H7 (cell line): ENCODE data around the gene KLHL24. TPM values are rescaled to one million over a fixed set of nuclear protein-coding genes. Genes with fewer than 3 reads are reported as not detected.

Source experiments
- DNase-seq: peaks from one replicate; pipeline ENCODE4 v3.0.0; 2012
- H3K27me3 ChIP-seq: 2 replicates; pipeline ENCODE4 v1.6.0; 2011; ENCODE audit warnings: mild to moderate bottlenecking, low read length; ENCODE audit not compliant: control insufficient read depth, insufficient read depth
- H3K36me3 ChIP-seq: replicated peaks from 2 replicates; pipeline ENCODE4 v1.5.1; 2011; ENCODE audit warnings: low read length; ENCODE audit not compliant: control insufficient read depth, insufficient read depth
- H3K4me3 ChIP-seq: 2 replicates; pipeline ENCODE4 v1.5.1; 2011; ENCODE audit warnings: low read depth, mild to moderate bottlenecking, control low read depth, low read length, moderate library complexity; ENCODE audit not compliant: insufficient read depth
- total RNA-seq: library from RNA; depleted of rRNA; stranded (reverse); fragments of >200 nt; shearing (Covaris generic); gene quantifications from 2 replicates; pipeline ENCODE4 v1.2.3, GENCODE V29; 2014; rRNA removed

The KLHL24 gene
- total RNA-seq, 1 experiment from 2014 or later = 27.9 TPM

GRCh38 chr3:183731611-183732010, 96.2 kb downstream of the KLHL24 start:
- no peak overlapping the region for H3K4me3 ChIP-seq
- no peaks in the 10 kb centered on the region for H3K27me3 ChIP-seq
- DNase-seq = no peak
- peaks cover 21% of the 10 kb centered on the region for H3K36me3 ChIP-seq

DNA sequence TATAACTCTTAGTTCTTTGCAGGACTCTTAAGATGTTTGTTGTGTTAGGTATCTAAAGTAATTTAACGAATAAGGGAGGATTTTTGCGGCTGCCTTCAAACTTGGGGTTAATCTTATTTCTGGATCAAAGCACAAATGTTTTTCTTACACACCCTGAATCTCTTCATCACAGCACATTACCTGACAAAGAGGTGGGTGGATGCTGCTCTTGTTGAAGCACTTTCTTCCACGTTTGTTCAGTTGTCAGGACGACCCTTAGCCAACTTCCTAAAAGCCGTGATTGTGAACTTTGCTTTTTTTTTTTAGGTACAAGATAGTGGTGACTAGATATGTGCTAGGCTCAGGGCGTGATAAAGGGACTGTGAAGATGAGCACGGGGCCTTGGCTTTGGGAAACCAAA, 98.1 kb downstream of the KLHL24 start:
- Histone ChIP-seq H3K27me3 (no peaks in the 10 kb centered on the region), H3K36me3 (peaks cover 13% of the 10 kb centered on the region), H3K4me3 (no peak overlapping the region)
- DNase-seq = no peak

Other genes starting within 250 kb of the KLHL24 start
- gene MCF2L2, start 207.0 kb upstream of the KLHL24 start, total RNA-seq = 5.3 and 6.4 TPM in 2 replicates
- gene KLHL6, start 79.9 kb upstream of the KLHL24 start, total RNA-seq = 0.33 and 0.69 TPM in 2 replicates
- 46.5 and 58.7 TPM in 2 replicates for gene YEATS2, start 62.2 kb downstream of the KLHL24 start, total RNA-seq
- gene MAP6D1, start 190.0 kb downstream of the KLHL24 start, total RNA-seq = 1.7 and 4.4 TPM in 2 replicates
- 37.4 and 55.2 TPM in 2 replicates for gene PARL, start 249.3 kb downstream of the KLHL24 start, total RNA-seq